ENCODE results near the gene GABBR2. TPM values are rescaled to one million over a fixed set of nuclear protein-coding genes. Genes with fewer than 3 reads are reported as not detected.

GABBR2 gene
- total RNA-seq, 2 donors from 2014 or later: 1.2 to 1.3 TPM

- H3K27ac Mint-ChIP-seq: no peak overlapping the region
- no peak overlapping the region for H3K4me3 Mint-ChIP-seq
- H3K27me3 Mint-ChIP-seq (ENCODE audit: insufficient read depth): no peaks in the 10 kb centered on the region
- H3K27me3 ChIP-seq (ENCODE audit: control insufficient read depth, insufficient read depth, low read length, poor library complexity, severe bottlenecking): no peaks in the 10 kb centered on the region
- peak; percentile 77 for DNase-seq
- no peak overlapping the region for H3K27ac ChIP-seq (ENCODE audit: low read depth, low read length)
- peaks cover 4% of the 10 kb centered on the region for H3K36me3 Mint-ChIP-seq (ENCODE audit: low read depth)
- WGBS, 2 experiments (ENCODE audit: insufficient coverage in 1 of 2, insufficient read length in 1 of 2): 100% methylated on average over 1 of the region's 1 CpG
- H3K4me1 ChIP-seq (ENCODE audit: control insufficient read depth, insufficient read depth, low read length): no peaks in the 10 kb centered on the region
- H3K4me1 Mint-ChIP-seq: peaks cover 17% of the 10 kb centered on the region
- peaks cover 24% of the 10 kb centered on the region for H3K9me3 Mint-ChIP-seq
- peak overlapping the region; percentile 69 for H3K4me3 ChIP-seq (ENCODE audit: low read length)
- H3K9ac ChIP-seq (ENCODE audit: extremely low read depth, low read length, poor library complexity, severe bottlenecking): no peak overlapping the region
- TF ChIP-seq CTCF (conservative IDR thresholded peaks at IDR 0.05): peak; percentile 78
- H3K36me3 ChIP-seq (ENCODE audit: control insufficient read depth, insufficient read depth, low read length): no peaks in the 10 kb centered on the region
- peaks cover 25% of the 10 kb centered on the region for H3K9me3 ChIP-seq (ENCODE audit: control insufficient read depth, low read length)
These were observed 343.5 kb downstream of the GABBR2 start for GRCh38 chr9:98365227-98365669.

DNA sequence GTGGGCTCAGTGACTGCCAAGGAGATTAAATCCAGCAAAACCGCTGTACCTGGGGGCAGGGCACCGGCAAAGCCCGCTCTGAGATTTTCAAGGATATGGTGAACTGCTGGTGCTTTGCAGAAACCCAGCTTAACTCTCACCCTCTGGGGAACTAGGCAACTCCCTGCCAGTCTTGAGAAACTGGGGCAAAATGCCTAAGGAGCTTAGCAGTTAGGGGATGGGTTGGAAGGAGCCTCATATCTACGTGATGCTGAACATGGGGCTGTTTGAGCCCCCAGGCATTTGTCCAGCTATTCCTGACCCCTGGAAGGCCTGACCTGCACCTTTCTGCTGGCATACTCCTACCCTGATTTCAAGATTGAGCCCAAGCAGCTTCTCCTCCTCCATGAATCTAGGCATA lies 344.6 kb downstream of the GABBR2 start:
- H3K4me3 ChIP-seq (ENCODE audit: low read length): no peak overlapping the region
- DNase-seq: no peak
- Mint-ChIP-seq H3K4me3 (no peak overlapping the region), H3K4me1 (peaks cover 17% of the 10 kb centered on the region), H3K27me3 (ENCODE audit: insufficient read depth) (no peaks in the 10 kb centered on the region), H3K27ac (no peak overlapping the region), H3K9me3 (peaks cover 24% of the 10 kb centered on the region), H3K36me3 (ENCODE audit: low read depth) (peaks cover 4% of the 10 kb centered on the region)
- no peaks in the 10 kb centered on the region for H3K27me3 ChIP-seq (ENCODE audit: control insufficient read depth, insufficient read depth, low read length, poor library complexity, severe bottlenecking)
- H3K9ac ChIP-seq (ENCODE audit: extremely low read depth, low read length, poor library complexity, severe bottlenecking): no peak overlapping the region
- H3K9me3 ChIP-seq (ENCODE audit: control insufficient read depth, low read length): peaks cover 25% of the 10 kb centered on the region
- TF ChIP-seq CTCF (conservative IDR thresholded peaks at IDR 0.05): no peak
- 92 to 98% methylated on average over 3 to 4 of the region's 4 CpGs for WGBS, 2 experiments (ENCODE audit: insufficient coverage in 1 of 2, insufficient read length in 1 of 2)
- H3K4me1 ChIP-seq (ENCODE audit: control insufficient read depth, insufficient read depth, low read length): no peaks in the 10 kb centered on the region
- no peak overlapping the region for H3K27ac ChIP-seq (ENCODE audit: low read depth, low read length)
- no peaks in the 10 kb centered on the region for H3K36me3 ChIP-seq (ENCODE audit: control insufficient read depth, insufficient read depth, low read length)

- Histone ChIP-seq H3K9me3 (ENCODE audit: control insufficient read depth, low read length) (peaks cover 25% of the 10 kb centered on the region), H3K9ac (ENCODE audit: extremely low read depth, low read length, poor library complexity, severe bottlenecking) (no peak overlapping the region), H3K4me3 (ENCODE audit: low read length) (no peak overlapping the region), H3K36me3 (ENCODE audit: control insufficient read depth, insufficient read depth, low read length) (no peaks in the 10 kb centered on the region), H3K27ac (ENCODE audit: low read depth, low read length) (no peak overlapping the region), H3K4me1 (ENCODE audit: control insufficient read depth, insufficient read depth, low read length) (no peaks in the 10 kb centered on the region), H3K27me3 (ENCODE audit: control insufficient read depth, insufficient read depth, low read length, poor library complexity, severe bottlenecking) (no peaks in the 10 kb centered on the region)
- no peak for TF ChIP-seq CTCF (conservative IDR thresholded peaks at IDR 0.05)
- 96 to 97% methylated on average over 2 to 5 of the region's 6 CpGs for WGBS, 2 experiments (ENCODE audit: insufficient coverage in 1 of 2, insufficient read length in 1 of 2)
- Mint-ChIP-seq H3K9me3 (peaks cover 24% of the 10 kb centered on the region), H3K4me1 (peaks cover 17% of the 10 kb centered on the region), H3K27me3 (ENCODE audit: insufficient read depth) (no peaks in the 10 kb centered on the region), H3K36me3 (ENCODE audit: low read depth) (peaks cover 4% of the 10 kb centered on the region), H3K4me3 (no peak overlapping the region), H3K27ac (no peak overlapping the region)
- DNase-seq: no peak
These were observed 345.1 kb downstream of the GABBR2 start for GRCh38 chr9:98363644-98364043.
